Fibroblast of lung (primary cell): Measurements from ENCODE around the gene SPAAR. TPM values are rescaled to one million over a fixed set of nuclear protein-coding genes. Genes with fewer than 3 reads are reported as not detected.
"Not testable (repeated sequence)": the region's sequence is repeated elsewhere in the genome, so short reads cannot be mapped to it uniquely, and the experiment has no call there.

Source experiments
- DNase-seq, 2 donors: peaks; one replicate each; pipeline versions ENCODE4 v3.0.0 to v3.0.0-alpha.2; 2010; ENCODE audit warnings: low read depth in 2 of 2
- H2AFZ ChIP-seq: 2 replicates; pipeline ENCODE4 v1.5.1; 2012; ENCODE audit warnings: low read length, control low read depth, inconsistent platforms
- H3K27ac ChIP-seq: 2 replicates; pipeline ENCODE4 v1.5.1; 2011; ENCODE audit warnings: low read length, control low read depth; ENCODE audit not compliant: insufficient read depth
- H3K27me3 ChIP-seq: 2 replicates; pipeline ENCODE4 v1.5.1; 2011; ENCODE audit warnings: mild to moderate bottlenecking, low read length; ENCODE audit not compliant: control insufficient read depth, insufficient read depth
- H3K36me3 ChIP-seq: 2 replicates; pipeline ENCODE4 v1.5.1; 2011; ENCODE audit warnings: low read length; ENCODE audit not compliant: control insufficient read depth, insufficient read depth
- H3K4me1 ChIP-seq: 2 replicates; pipeline ENCODE4 v1.5.1; 2011; ENCODE audit warnings: low read length; ENCODE audit not compliant: control insufficient read depth, insufficient read depth; ENCODE audit errors: extremely low read depth
- H3K4me2 ChIP-seq: 2 replicates; pipeline ENCODE4 v1.5.1; 2011; ENCODE audit warnings: low read length, control low read depth; ENCODE audit not compliant: insufficient read depth; ENCODE audit errors: extremely low read depth
- H3K4me3 ChIP-seq, 4 experiments: fragments of 200-600 bp in 1 of 4; sonication (generic) in 1 of 4; replicated peaks in 1 of 4; 2 replicates each; pipeline ENCODE4 v1.5.1; 2011 to 2016; ENCODE audit warnings: low read length in 4 of 4, low read depth in 3 of 4, mild to moderate bottlenecking in 3 of 4, control low read depth in 2 of 4, inconsistent platforms in 1 of 4, mixed read lengths in 1 of 4; ENCODE audit not compliant: insufficient read depth in 1 of 4; ENCODE audit errors: control extremely low read depth in 1 of 4
- H3K79me2 ChIP-seq: 2 replicates; pipeline ENCODE4 v1.5.1; 2012; ENCODE audit warnings: mild to moderate bottlenecking, low read length, inconsistent platforms; ENCODE audit not compliant: control insufficient read depth, insufficient read depth
- H3K9ac ChIP-seq: 2 replicates; pipeline ENCODE4 v1.5.1; 2011; ENCODE audit warnings: mild to moderate bottlenecking, low read length, control low read depth; ENCODE audit not compliant: insufficient read depth
- H3K9me3 ChIP-seq: 2 replicates; pipeline ENCODE4 v1.5.1; 2012; ENCODE audit warnings: low read depth, low read length; ENCODE audit not compliant: control insufficient read depth, insufficient read depth
- H4K20me1 ChIP-seq: 2 replicates; pipeline ENCODE4 v1.5.1; 2011; ENCODE audit warnings: low read length; ENCODE audit not compliant: control insufficient read depth, insufficient read depth; ENCODE audit errors: extremely low read depth
- CTCF ChIP-seq, 2 donors: IDR thresholded peaks in 1 of 2; conservative IDR thresholded peaks in 1 of 2; 1 replicate in 1 of 2; 2 replicates in 1 of 2; pipeline ENCODE4 v1.5.1; 2011 to 2012; ENCODE audit warnings: low read length in 2 of 2, control low read depth in 1 of 2, inconsistent platforms in 1 of 2, low read depth in 1 of 2, mild to moderate bottlenecking in 1 of 2
- EZH2 ChIP-seq: IDR thresholded peaks from 2 replicates; pipeline ENCODE4 v1.5.1; 2012; ENCODE audit warnings: low read length, control low read depth, mild to moderate bottlenecking; ENCODE audit errors: missing control alignments
- polyA plus RNA-seq, 2 donors: library from polyadenylated mRNA; depleted of rRNA in 1 of 2; stranded (reverse) in 1 of 2; unstranded in 1 of 2; fragments of >200 nt; gene quantifications; 2 replicates each; pipeline ENCODE4 v1.2.1, GENCODE V29; 2011 to 2012; ENCODE audit warnings: missing spikeins in 1 of 2
- total RNA-seq: library from RNA; depleted of rRNA; stranded (reverse); fragments of >200 nt; gene quantifications from 2 replicates; pipeline ENCODE4 v1.2.1, GENCODE V29; 2014

SPAAR gene
- total and polyA plus RNA-seq, 2 donors (not counting 1 experiment from before 2014, with no cell fraction given) = 0.17 to 0.41 TPM

- H2AFZ ChIP-seq = no peak overlapping the region
- no peak for DNase-seq
Observed at GRCh38 chr9:35891646-35892045, 17.6 kb upstream of the SPAAR start.

GRCh38 chr9:35892051-35892450 lies 17.2 kb upstream of the SPAAR start:
- no peak overlapping the region for H3K27ac ChIP-seq
- H2AFZ ChIP-seq = no peak overlapping the region
- H3K27me3 ChIP-seq = peaks cover 16% of the 10 kb centered on the region
- H3K4me2 ChIP-seq = no peak overlapping the region
- no peak for DNase-seq
- H3K4me1 ChIP-seq = no peaks in the 10 kb centered on the region
- H3K9me3 ChIP-seq = no peaks in the 10 kb centered on the region
- TF ChIP-seq EZH2 = no peak
- no peaks in the 10 kb centered on the region for H3K36me3 ChIP-seq
- no peak overlapping the region for H3K9ac ChIP-seq
- no peak overlapping the region for H3K4me3 ChIP-seq
- H3K79me2 ChIP-seq = no peaks in the 10 kb centered on the region
- no peaks in the 10 kb centered on the region for H4K20me1 ChIP-seq

More at GRCh38 chr9:35891646-35892045, 17.6 kb upstream of the SPAAR start:
- Histone ChIP-seq H4K20me1 (no peaks in the 10 kb centered on the region), H3K4me3 (no peak overlapping the region), H3K79me2 (no peaks in the 10 kb centered on the region), H3K4me2 (no peak overlapping the region), H3K27me3 (peaks cover 16% of the 10 kb centered on the region), H3K36me3 (no peaks in the 10 kb centered on the region), H3K27ac (no peak overlapping the region), H3K9me3 (no peaks in the 10 kb centered on the region), H3K4me1 (no peaks in the 10 kb centered on the region), H3K9ac (no peak overlapping the region)
- TF ChIP-seq EZH2 (no peak), CTCF (conservative IDR thresholded peaks at IDR 0.05 in 1 of 2, IDR thresholded peaks at IDR 0.05 in 1 of 2; ENCODE audit: low read depth in 1 of 2, low read length in 2 of 2) (no peak)

GRCh38 chr9:35896570-35896969 lies 12.7 kb upstream of the SPAAR start:
- no peak overlapping the region for H3K4me2 ChIP-seq
- H4K20me1 ChIP-seq = no peaks in the 10 kb centered on the region
- H3K36me3 ChIP-seq = no peaks in the 10 kb centered on the region
- peaks cover 13% of the 10 kb centered on the region for H3K27me3 ChIP-seq
- no peak overlapping the region for H3K4me3 ChIP-seq
- no peak overlapping the region for H3K9ac ChIP-seq
- TF ChIP-seq EZH2 (no peak), CTCF (conservative IDR thresholded peaks at IDR 0.05 in 1 of 2, IDR thresholded peaks at IDR 0.05 in 1 of 2; ENCODE audit: low read depth in 1 of 2, low read length in 2 of 2) (no peak)
- H3K9me3 ChIP-seq = no peaks in the 10 kb centered on the region
- DNase-seq = no peak
- no peaks in the 10 kb centered on the region for H3K4me1 ChIP-seq
- no peak overlapping the region for H3K27ac ChIP-seq
- H2AFZ ChIP-seq = no peak overlapping the region
- H3K79me2 ChIP-seq = no peaks in the 10 kb centered on the region

GRCh38 chr9:35897376-35898099 lies 11.8 kb upstream of the SPAAR start:
- H3K36me3 ChIP-seq, H3K9me3 ChIP-seq, H4K20me1 ChIP-seq, H3K4me1 ChIP-seq, H3K4me3 ChIP-seq, H2AFZ ChIP-seq, H3K79me2 ChIP-seq, H3K27ac ChIP-seq, H3K4me2 ChIP-seq, DNase-seq, H3K9ac ChIP-seq: not testable (repeated sequence)
- peaks cover 11% of the 10 kb centered on the region for H3K27me3 ChIP-seq
